Iris pigment epithelial cell (primary cell): ENCODE measurements around the gene IPO4.

Experiments used
- DNase-seq: peaks from one replicate; pipeline ENCODE4 v3.0.0-alpha.2; 2011; ENCODE audit warnings: low read depth

The IPO4 gene

GRCh38 chr14:24147761-24148428, 40.7 kb downstream of the IPO4 start:
- DNase-seq, result peak; percentile 23

- DNase-seq, result peak; percentile 99
Measured at GRCh38 chr14:24146978-24147760, 41.4 kb downstream of the IPO4 start, which contains the start of gene RNF31. TSS of gene RNF31 (plus strand) at chr14:24147498. CDS start at chr14:24147699, 201 bp downstream.

GRCh38 chr14:24146453-24146977, 42.1 kb downstream of the IPO4 start, which contains the start of gene PSME2:
TSS of gene PSME2 (minus strand) at chr14:24146610. CDS start at chr14:24146581, 29 bp downstream.
- DNase-seq, result peak; percentile 97

GRCh38 chr14:24145690-24146452, 42.7 kb downstream of the IPO4 start:
- peak; percentile 44 for DNase-seq

- DNase-seq, result no peak
Measured at GRCh38 chr14:24145219-24145618, 43.4 kb downstream of the IPO4 start.

- no peak for DNase-seq
Measured at GRCh38 chr14:24144451-24144850, 44.2 kb downstream of the IPO4 start.

GRCh38 chr14:24143511-24143910, 45.1 kb downstream of the IPO4 start:
- DNase-seq, result peak; percentile 54

GRCh38 chr14:24141097-24141880, 47.3 kb downstream of the IPO4 start, which contains the start of gene EMC9:
TSS of gene EMC9 (minus strand) at chr14:24141591. CDS start at chr14:24141304, 287 bp downstream.
- DNase-seq, result peak; percentile 100

- DNase-seq, result no peak
Measured at GRCh38 chr14:24139272-24139934, 49.2 kb downstream of the IPO4 start.

GRCh38 chr14:24138396-24139271, 50.0 kb downstream of the IPO4 start:
- no peak for DNase-seq

- DNase-seq, result no peak
Measured at GRCh38 chr14:24137529-24138395, 50.9 kb downstream of the IPO4 start.

- no peak for DNase-seq
Measured at GRCh38 chr14:24136684-24137528, 51.7 kb downstream of the IPO4 start.

- DNase-seq, result peak; percentile 90
Measured at GRCh38 chr14:24135834-24136683, 52.6 kb downstream of the IPO4 start, which contains the start of gene PSME1. TSS of gene PSME1 (plus strand) at chr14:24136194. CDS start at chr14:24136263, 69 bp downstream.

- DNase-seq, result no peak
Measured at GRCh38 chr14:24135584-24135833, 53.1 kb downstream of the IPO4 start.

- DNase-seq, result no peak
Measured at GRCh38 chr14:24133735-24134134, 54.9 kb downstream of the IPO4 start.

- DNase-seq, result no peak
Measured at GRCh38 chr14:24132976-24133375, 55.6 kb downstream of the IPO4 start.

GRCh38 chr14:24132061-24132685, 56.4 kb downstream of the IPO4 start:
- no peak for DNase-seq
